ENCODE measurements around the gene FLT1.

The FLT1 gene

DNA sequence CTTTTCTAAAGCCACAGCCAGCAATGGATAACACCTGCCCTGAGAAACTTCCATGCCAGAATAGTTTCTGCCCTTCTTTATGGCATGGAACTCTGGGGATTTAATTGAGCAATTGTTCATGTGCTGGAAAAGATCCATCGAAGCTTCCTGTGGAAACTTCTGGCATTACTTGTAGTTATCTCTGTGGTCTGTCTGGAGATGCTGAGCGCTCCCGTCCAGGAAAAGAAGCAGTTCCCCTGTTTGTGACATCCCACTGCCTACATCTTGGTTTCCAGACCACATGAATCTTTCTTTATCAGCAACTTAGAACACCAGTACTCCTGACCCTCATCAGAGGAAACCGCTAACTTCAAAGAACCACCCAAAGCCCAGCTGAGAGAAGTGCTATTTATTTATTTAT, 24.6 kb downstream of the FLT1 start:
- peak in 1 of 2 experiments; percentile 50 for DNase-seq (ENCODE audit: low read depth in 1 of 2, low spot score in 1 of 2)
- no peak overlapping the region for H3K27ac ChIP-seq (replicated peaks)
- TF ChIP-seq, protein P1, sequence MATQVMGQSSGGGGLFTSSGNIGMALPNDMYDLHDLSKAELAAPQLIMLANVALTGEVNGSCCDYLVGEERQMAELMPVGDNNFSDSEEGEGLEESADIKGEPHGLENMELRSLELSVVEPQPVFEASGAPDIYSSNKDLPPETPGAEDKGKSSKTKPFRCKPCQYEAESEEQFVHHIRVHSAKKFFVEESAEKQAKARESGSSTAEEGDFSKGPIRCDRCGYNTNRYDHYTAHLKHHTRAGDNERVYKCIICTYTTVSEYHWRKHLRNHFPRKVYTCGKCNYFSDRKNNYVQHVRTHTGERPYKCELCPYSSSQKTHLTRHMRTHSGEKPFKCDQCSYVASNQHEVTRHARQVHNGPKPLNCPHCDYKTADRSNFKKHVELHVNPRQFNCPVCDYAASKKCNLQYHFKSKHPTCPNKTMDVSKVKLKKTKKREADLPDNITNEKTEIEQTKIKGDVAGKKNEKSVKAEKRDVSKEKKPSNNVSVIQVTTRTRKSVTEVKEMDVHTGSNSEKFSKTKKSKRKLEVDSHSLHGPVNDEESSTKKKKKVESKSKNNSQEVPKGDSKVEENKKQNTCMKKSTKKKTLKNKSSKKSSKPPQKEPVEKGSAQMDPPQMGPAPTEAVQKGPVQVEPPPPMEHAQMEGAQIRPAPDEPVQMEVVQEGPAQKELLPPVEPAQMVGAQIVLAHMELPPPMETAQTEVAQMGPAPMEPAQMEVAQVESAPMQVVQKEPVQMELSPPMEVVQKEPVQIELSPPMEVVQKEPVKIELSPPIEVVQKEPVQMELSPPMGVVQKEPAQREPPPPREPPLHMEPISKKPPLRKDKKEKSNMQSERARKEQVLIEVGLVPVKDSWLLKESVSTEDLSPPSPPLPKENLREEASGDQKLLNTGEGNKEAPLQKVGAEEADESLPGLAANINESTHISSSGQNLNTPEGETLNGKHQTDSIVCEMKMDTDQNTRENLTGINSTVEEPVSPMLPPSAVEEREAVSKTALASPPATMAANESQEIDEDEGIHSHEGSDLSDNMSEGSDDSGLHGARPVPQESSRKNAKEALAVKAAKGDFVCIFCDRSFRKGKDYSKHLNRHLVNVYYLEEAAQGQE (IDR thresholded peaks at IDR 0.05; ENCODE audit: insufficient replicate concordance, low read depth), result no peak
- TF ChIP-seq POLR2AphosphoS5 (IDR thresholded peaks at IDR 0.05; ENCODE audit: low read depth), result no peak
- no peak for TF ChIP-seq SPI1 (IDR thresholded peaks at IDR 0.05; ENCODE audit: borderline replicate concordance, low read depth)
- H3K27me3 ChIP-seq (ENCODE audit: insufficient read depth, poor library complexity, severe bottlenecking), result peaks cover 11% of the 10 kb centered on the region
- H3K4me3 ChIP-seq (replicated peaks; ENCODE audit: insufficient read depth, low read length), result no peak overlapping the region

DNA sequence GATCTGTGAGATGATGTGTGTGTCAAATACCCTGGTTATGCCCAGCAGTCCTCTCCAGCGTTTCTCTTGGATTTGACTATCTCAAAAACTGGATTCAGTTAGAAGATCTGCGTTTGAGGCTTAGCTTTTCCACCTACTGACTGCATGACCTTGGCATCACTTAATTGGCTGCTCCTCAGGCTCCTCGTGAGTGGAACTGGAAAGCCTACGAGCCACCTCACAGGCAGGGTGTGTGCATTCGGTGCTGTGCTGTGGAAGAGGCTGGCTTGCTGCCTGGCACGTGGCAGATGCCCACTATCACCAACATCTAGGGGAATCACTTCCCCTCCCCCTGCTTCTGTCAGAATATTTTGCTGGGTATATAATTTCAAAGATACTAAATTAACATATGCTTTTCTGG, 25.6 kb downstream of the FLT1 start:
- TF ChIP-seq, protein P2, sequence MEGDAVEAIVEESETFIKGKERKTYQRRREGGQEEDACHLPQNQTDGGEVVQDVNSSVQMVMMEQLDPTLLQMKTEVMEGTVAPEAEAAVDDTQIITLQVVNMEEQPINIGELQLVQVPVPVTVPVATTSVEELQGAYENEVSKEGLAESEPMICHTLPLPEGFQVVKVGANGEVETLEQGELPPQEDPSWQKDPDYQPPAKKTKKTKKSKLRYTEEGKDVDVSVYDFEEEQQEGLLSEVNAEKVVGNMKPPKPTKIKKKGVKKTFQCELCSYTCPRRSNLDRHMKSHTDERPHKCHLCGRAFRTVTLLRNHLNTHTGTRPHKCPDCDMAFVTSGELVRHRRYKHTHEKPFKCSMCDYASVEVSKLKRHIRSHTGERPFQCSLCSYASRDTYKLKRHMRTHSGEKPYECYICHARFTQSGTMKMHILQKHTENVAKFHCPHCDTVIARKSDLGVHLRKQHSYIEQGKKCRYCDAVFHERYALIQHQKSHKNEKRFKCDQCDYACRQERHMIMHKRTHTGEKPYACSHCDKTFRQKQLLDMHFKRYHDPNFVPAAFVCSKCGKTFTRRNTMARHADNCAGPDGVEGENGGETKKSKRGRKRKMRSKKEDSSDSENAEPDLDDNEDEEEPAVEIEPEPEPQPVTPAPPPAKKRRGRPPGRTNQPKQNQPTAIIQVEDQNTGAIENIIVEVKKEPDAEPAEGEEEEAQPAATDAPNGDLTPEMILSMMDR (IDR thresholded peaks at IDR 0.05; ENCODE audit: insufficient read depth, low read length), result no peak
- TF ChIP-seq SPI1 (IDR thresholded peaks at IDR 0.05; ENCODE audit: borderline replicate concordance, low read depth) (no peak), GABPA (IDR thresholded peaks at IDR 0.05; ENCODE audit: low read depth) (no peak), POLR2AphosphoS5 (IDR thresholded peaks at IDR 0.05; ENCODE audit: low read depth) (no peak)
- TF ChIP-seq, protein P1 (IDR thresholded peaks at IDR 0.05; ENCODE audit: insufficient replicate concordance, low read depth), result no peak
- no peak overlapping the region for H3K27ac ChIP-seq (replicated peaks)
- H3K27me3 ChIP-seq (ENCODE audit: insufficient read depth, poor library complexity, severe bottlenecking), result peaks cover 11% of the 10 kb centered on the region
- DNase-seq (ENCODE audit: low read depth in 1 of 2, low spot score in 1 of 2), result no peak
- H3K4me3 ChIP-seq (replicated peaks; ENCODE audit: insufficient read depth, low read length), result no peak overlapping the region

DNA sequence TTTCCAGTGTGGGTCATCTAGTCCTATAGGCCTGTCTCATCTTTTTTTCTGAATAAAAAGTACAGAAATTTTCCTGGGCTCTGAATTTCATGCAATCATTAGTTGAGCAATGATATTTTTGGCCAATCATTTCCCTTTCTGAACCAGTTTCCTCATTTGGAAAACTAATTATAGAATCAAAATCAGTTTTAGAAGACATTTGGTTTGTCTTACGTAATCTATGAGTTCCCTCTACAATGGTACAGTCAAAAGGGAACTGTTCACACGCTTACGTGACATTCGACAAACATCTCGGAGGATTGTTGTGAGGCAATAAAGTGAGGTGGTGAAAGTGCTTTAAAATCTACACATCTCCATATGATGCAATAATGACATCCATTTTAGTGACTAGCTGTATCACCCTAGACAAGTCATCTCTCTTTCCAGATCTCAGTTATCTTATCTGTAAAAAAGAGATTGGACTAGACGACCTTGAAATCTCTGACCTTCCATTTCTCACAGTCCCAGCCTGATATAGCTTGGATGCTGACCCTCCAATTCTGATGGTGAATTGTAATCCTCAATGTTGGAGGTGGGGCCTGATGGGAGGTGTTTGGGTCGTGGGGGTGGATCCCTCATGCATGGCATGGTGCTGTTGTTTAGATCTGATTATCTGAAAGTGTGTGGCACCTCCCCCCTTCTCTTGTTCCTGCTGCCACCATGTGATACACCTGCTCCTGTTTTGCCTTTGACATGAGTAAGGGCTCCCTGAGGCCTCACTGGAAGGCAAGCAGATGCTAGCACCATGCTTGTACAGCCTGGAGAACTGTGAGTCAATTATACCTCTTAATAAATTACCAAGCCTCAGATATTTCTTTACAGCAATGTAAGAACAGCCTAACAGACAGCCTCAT, 26.7 kb downstream of the FLT1 start:
- Histone ChIP-seq H3K4me3 (replicated peaks; ENCODE audit: insufficient read depth, low read length) (no peak overlapping the region), H3K27me3 (ENCODE audit: insufficient read depth, poor library complexity, severe bottlenecking) (peaks cover 12% of the 10 kb centered on the region), H3K27ac (replicated peaks) (no peak overlapping the region)
- DNase-seq (ENCODE audit: low read depth in 1 of 2, low spot score in 1 of 2), result peak; percentile 96 to 99
- TF ChIP-seq, protein P2 (IDR thresholded peaks at IDR 0.05; ENCODE audit: insufficient read depth, low read length), result no peak
- TF ChIP-seq GABPA (IDR thresholded peaks at IDR 0.05; ENCODE audit: low read depth), result peak; percentile 50; the same call in 1 of the 2 replicates
- peak; percentile 91 for TF ChIP-seq SPI1 (IDR thresholded peaks at IDR 0.05; ENCODE audit: borderline replicate concordance, low read depth)
- TF ChIP-seq, protein P1 (IDR thresholded peaks at IDR 0.05; ENCODE audit: insufficient replicate concordance, low read depth), result peak; percentile 41
- peak; percentile 79; the same call in 1 of the 2 replicates for TF ChIP-seq POLR2AphosphoS5 (IDR thresholded peaks at IDR 0.05; ENCODE audit: low read depth)

Measured in HL-60 (cell line).